IMR-90 (cell line): ENCODE data around the gene CCK. TPM values are rescaled to one million over a fixed set of nuclear protein-coding genes. Genes with fewer than 3 reads are reported as not detected.

ENCODE experiments used
- ATAC-seq: fragments of 200-7000 bp; cut with Tn5 transposase; 2 replicates; pipeline ENCODE4 v1.9.1; 2020; ENCODE audit warnings: low read depth, mild to moderate bottlenecking, moderate library complexity
- BruUV-seq: library from RNA; stranded (reverse); fragments of 400-500 nt; replicated peaks from 2 replicates; lab custom pipeline; 2021; lab: Mats Ljungman, UMichigan
- CTCF ChIA-PET: fragments of 300-600 bp; formaldehyde crosslinking; extraction: SDS; loops from one replicate; lab custom pipeline; 2021; ENCODE audit warnings: antibody characterized with exemption; lab: Yijun Ruan, JAX
- POLR2A ChIA-PET: fragments of 300-600 bp; sonication (Branson Sonifier 250); formaldehyde crosslinking; loops from one replicate; lab custom pipeline; 2022; ENCODE audit warnings: antibody characterized with exemption; ENCODE audit not compliant: unreplicated experiment; lab: Charles Lee
- DNase-seq: peaks from one replicate; pipeline ENCODE4 v3.0.0; 2013
- H2AFZ ChIP-seq: replicated peaks from 2 replicates; pipeline ENCODE3; 2013; ENCODE audit warnings: low read length, mild to moderate bottlenecking; ENCODE audit not compliant: poor library complexity
- H2AK5ac ChIP-seq: 2 replicates; pipeline ENCODE4 v1.6.1; 2013; ENCODE audit warnings: low read depth, low read length, inconsistent platforms
- H2AK9ac ChIP-seq: replicated peaks from 2 replicates; pipeline ENCODE3; 2013; ENCODE audit warnings: mild to moderate bottlenecking, low read depth, low read length, moderate library complexity; ENCODE audit not compliant: poor library complexity
- H2BK120ac ChIP-seq: 2 replicates; pipeline ENCODE4 v1.6.1; 2013; ENCODE audit warnings: low read depth, low read length, inconsistent platforms
- H2BK15ac ChIP-seq: 3 replicates; pipeline ENCODE4 v1.6.1; 2013; ENCODE audit warnings: low read depth, low read length, inconsistent platforms
- H2BK20ac ChIP-seq: 2 replicates; pipeline ENCODE4 v1.6.1; 2013; ENCODE audit warnings: low read depth, mild to moderate bottlenecking, inconsistent platforms, low read length, moderate library complexity
- H2BK5ac ChIP-seq: 2 replicates; pipeline ENCODE4 v1.6.1; 2013; ENCODE audit warnings: mild to moderate bottlenecking, low read depth, low read length, inconsistent platforms; ENCODE audit not compliant: poor library complexity, severe bottlenecking
- H3K14ac ChIP-seq: replicated peaks from 2 replicates; pipeline ENCODE4 v1.6.1; 2013; ENCODE audit warnings: low read depth, low read length, inconsistent platforms
- H3K18ac ChIP-seq: 2 replicates; pipeline ENCODE4 v1.6.1; 2013; ENCODE audit warnings: low read depth, low read length, control low read depth
- H3K23ac ChIP-seq: 2 replicates; pipeline ENCODE4 v1.6.1; 2013; ENCODE audit warnings: low read depth, low read length, inconsistent platforms
- H3K27ac ChIP-seq: 2 replicates; pipeline ENCODE4 v1.5.1; 2013; ENCODE audit warnings: mild to moderate bottlenecking, control low read depth, low read length; ENCODE audit not compliant: insufficient read depth
- H3K27me3 ChIP-seq: 2 replicates; pipeline ENCODE4 v1.6.1; 2013; ENCODE audit warnings: low read length; ENCODE audit not compliant: control insufficient read depth, insufficient read depth
- H3K36me3 ChIP-seq: 2 replicates; pipeline ENCODE4 v1.6.1; 2013; ENCODE audit warnings: low read length, mixed read lengths; ENCODE audit not compliant: control insufficient read depth, insufficient read depth
- H3K4ac ChIP-seq: 2 replicates; pipeline ENCODE4 v1.6.1; 2013; ENCODE audit warnings: low read depth, low read length, inconsistent platforms
- H3K4me1 ChIP-seq: 2 replicates; pipeline ENCODE4 v1.6.1; 2013; ENCODE audit warnings: low read length, mixed read lengths; ENCODE audit not compliant: control insufficient read depth, insufficient read depth
- H3K4me2 ChIP-seq: 2 replicates; pipeline ENCODE4 v1.6.1; 2013; ENCODE audit warnings: low read depth, mild to moderate bottlenecking, control low read depth, low read length, moderate library complexity
- H3K4me3 ChIP-seq: 2 replicates; pipeline ENCODE4 v1.5.1; 2013; ENCODE audit warnings: low read depth, mild to moderate bottlenecking, control low read depth, low read length, moderate library complexity; ENCODE audit not compliant: insufficient read depth
- H3K56ac ChIP-seq: 2 replicates; pipeline ENCODE4 v1.6.1; 2013; ENCODE audit warnings: low read length, inconsistent platforms; ENCODE audit not compliant: insufficient read depth; ENCODE audit errors: extremely low read depth
- H3K79me1 ChIP-seq, 2 experiments: 2 replicates each; pipeline ENCODE4 v1.6.1; 2013; ENCODE audit warnings: low read length in 2 of 2, inconsistent platforms in 1 of 2, low read depth in 1 of 2
- H3K9ac ChIP-seq: 2 replicates; pipeline ENCODE4 v1.6.1; 2013; ENCODE audit warnings: low read depth, low read length, control low read depth
- H3K9me1 ChIP-seq: 2 replicates; pipeline ENCODE4 v1.6.1; 2013; ENCODE audit warnings: low read length, inconsistent platforms; ENCODE audit not compliant: insufficient read depth
- H3K9me3 ChIP-seq: 2 replicates; pipeline ENCODE4 v1.6.1; 2013; ENCODE audit warnings: low read length; ENCODE audit not compliant: control insufficient read depth, insufficient read depth
- H4K20me1 ChIP-seq: 2 replicates; pipeline ENCODE4 v1.6.1; 2013; ENCODE audit warnings: low read length, inconsistent platforms; ENCODE audit not compliant: insufficient read depth
- H4K5ac ChIP-seq: 2 replicates; pipeline ENCODE4 v1.6.1; 2013; ENCODE audit warnings: mild to moderate bottlenecking, low read depth, low read length, control low read depth
- H4K8ac ChIP-seq, 2 experiments: 2 replicates each; pipeline ENCODE4 v1.6.1; 2013; ENCODE audit warnings: low read depth in 2 of 2, low read length in 2 of 2, control low read depth in 1 of 2, inconsistent platforms in 1 of 2
- H4K91ac ChIP-seq: 2 replicates; pipeline ENCODE4 v1.6.1; 2013; ENCODE audit warnings: low read depth, low read length, inconsistent platforms; ENCODE audit not compliant: insufficient read depth
- BHLHE40 ChIP-seq: fragments of 150-350 bp; IDR thresholded peaks from 2 replicates; pipeline ENCODE4 v1.6.1; 2016; ENCODE audit warnings: mild to moderate bottlenecking, low read depth, low read length
- CEBPB ChIP-seq: IDR thresholded peaks from 2 replicates; pipeline ENCODE4 v1.6.1; 2012; ENCODE audit warnings: low read depth, low read length, improper control_type of control experiment
- CHD1 ChIP-seq: IDR thresholded peaks from 2 replicates; pipeline ENCODE4 v1.6.1; 2012; ENCODE audit warnings: low read depth, low read length, improper control_type of control experiment
- CTCF ChIP-seq: conservative IDR thresholded peaks from 2 replicates; pipeline ENCODE4 v1.5.1; 2012; ENCODE audit warnings: mild to moderate bottlenecking, low read depth, low read length, improper control_type of control experiment
- ELK1 ChIP-seq: fragments of 150-350 bp; IDR thresholded peaks from 2 replicates; pipeline ENCODE4 v1.6.1; 2016; ENCODE audit warnings: low read depth, mild to moderate bottlenecking, low read length, moderate library complexity, borderline replicate concordance
- FOS ChIP-seq: fragments of 150-350 bp; IDR thresholded peaks from 2 replicates; pipeline ENCODE4 v1.6.1; 2016; ENCODE audit warnings: low read depth, low read length
- MAZ ChIP-seq: IDR thresholded peaks from 2 replicates; pipeline ENCODE4 v1.6.1; 2012; ENCODE audit warnings: low read depth, mild to moderate bottlenecking, low read length, improper control_type of control experiment, moderate library complexity, borderline replicate concordance
- NFE2L2 ChIP-seq: fragments of 150-350 bp; IDR thresholded peaks from 2 replicates; pipeline ENCODE4 v1.6.1; 2016; ENCODE audit warnings: low read depth, mild to moderate bottlenecking, low read length
- POLR2A ChIP-seq: IDR thresholded peaks from 2 replicates; pipeline ENCODE4 v1.6.1; 2012; ENCODE audit warnings: mild to moderate bottlenecking, low read depth, low read length
- SMC3 ChIP-seq: fragments of 150-350 bp; IDR thresholded peaks from 2 replicates; pipeline ENCODE4 v1.6.1; 2016; ENCODE audit warnings: low read depth, mild to moderate bottlenecking, antibody characterized with exemption, low read length, moderate library complexity
- WGBS, 2 experiments: methylation state at CpG; one replicate each; pipeline versions ENCODE4 v1.1.5 to v1.1.7; 2013; ENCODE audit warnings: missing lambda C conversion rate in 2 of 2; ENCODE audit not compliant: insufficient read length in 1 of 2; ENCODE audit errors: extremely low coverage in 2 of 2; 5-methylcytosine and 5-hydroxymethylcytosine counted together
- dilution Hi-C: fragments of 300-500 bp; cut with HindIII; formaldehyde crosslinking; loops from one replicate; pipeline ENCODE4 v1.14.3; 2018; ENCODE audit warnings: low sequenced_read_pairs; ENCODE audit not compliant: unreplicated experiment
- in situ Hi-C: fragments of 300-500 bp; cut with MboI; formaldehyde crosslinking; loops from 3 replicates; pipeline ENCODE4 v1.14.3; 2019; ENCODE audit warnings: low sequenced_read_pairs, inconsistent platforms, mixed read lengths
- intact Hi-C: fragments of 100-400 bp; cut with micrococcal nuclease; formaldehyde crosslinking; loops from 2 replicates; pipeline ENCODE4 v1.10.0; 2022
- polyA plus RNA-seq, 3 experiments: library from polyadenylated mRNA; depleted of rRNA; stranded (reverse); fragments of >200 nt; gene quantifications; 2 replicates each; pipeline ENCODE4 v1.2.3, GENCODE V29; 2012; ENCODE audit warnings: low replicate concordance in 1 of 3
- total RNA-seq: library from RNA; depleted of rRNA; stranded (reverse); fragments of >200 nt; gene quantifications from 2 replicates; pipeline ENCODE4 v1.2.3, GENCODE V29; 2012

CCK gene
- total and polyA plus RNA-seq, 2 of the 4 experiments (the other 2 are of a cell fraction), result 0.43 TPM; not detected in 1

- peaks cover 15% of the 10 kb centered on the region for H3K27me3 ChIP-seq
- no peaks in the 10 kb centered on the region for H3K9me3 ChIP-seq
- H3K14ac ChIP-seq, result no peak overlapping the region
- DNase-seq, result no peak
- no peak overlapping the region for H3K4me3 ChIP-seq
- no peak overlapping the region for H2BK120ac ChIP-seq
- H3K4me1 ChIP-seq, result no peaks in the 10 kb centered on the region
- H3K56ac ChIP-seq, result no peak overlapping the region
- H3K79me1 ChIP-seq, result no peaks in the 10 kb centered on the region
- no TSS peak for BruUV-seq
- H2AFZ ChIP-seq, result no peak overlapping the region
- no peak for ATAC-seq
- no peak overlapping the region for H2BK5ac ChIP-seq
- no peak overlapping the region for H3K23ac ChIP-seq
- no peak overlapping the region for H3K18ac ChIP-seq
- H4K20me1 ChIP-seq, result no peaks in the 10 kb centered on the region
- in situ Hi-C loops, result no loop called here
- dilution Hi-C loops, result no loop called here
- H4K91ac ChIP-seq, result no peak overlapping the region
- H3K36me3 ChIP-seq, result no peaks in the 10 kb centered on the region
- no peak overlapping the region for H2BK15ac ChIP-seq
- H3K9ac ChIP-seq, result no peak overlapping the region
- ChIA-PET CTCF (no interaction called here), POLR2A (no interaction called here)
- H3K9me1 ChIP-seq, result no peaks in the 10 kb centered on the region
- no peak overlapping the region for H3K4ac ChIP-seq
- WGBS, 2 experiments, result no CpG with 5 or more reads among the region's 2 CpGs
- H3K27ac ChIP-seq, result no peak overlapping the region
- H4K5ac ChIP-seq, result no peak overlapping the region
- H4K8ac ChIP-seq, result no peak overlapping the region
- intact Hi-C loops, result no loop called here
- no peak overlapping the region for H2BK20ac ChIP-seq
- H2AK9ac ChIP-seq, result no peak overlapping the region
- no peak overlapping the region for H3K4me2 ChIP-seq
- no peak for TF ChIP-seq SMC3
- TF ChIP-seq BHLHE40, result no peak
- TF ChIP-seq ELK1, result no peak
- TF ChIP-seq CHD1, result no peak
- TF ChIP-seq MAZ, result no peak
- TF ChIP-seq POLR2A, result no peak
- no peak for TF ChIP-seq CEBPB
- TF ChIP-seq CTCF, result no peak
- no peak for TF ChIP-seq FOS
- no peak for TF ChIP-seq NFE2L2
- no peak overlapping the region for H2AK5ac ChIP-seq
Observed at GRCh38 chr3:42273361-42273760, 7.4 kb upstream of the CCK start.
